Activated naive CD8-positive, alpha-beta T cell treated with anti-CD3 and anti-CD28 coated beads, Interleukin-2, amount 10 ng/mL, durations not matched to agents 7 days and 5 days (primary cell): ENCODE measurements around the gene ACTRT3. TPM values are rescaled to one million over a fixed set of nuclear protein-coding genes. Genes with fewer than 3 reads are reported as not detected.

Experiments used
- ATAC-seq: fragments of 150-1000 bp; cut with Tn5 transposase; one replicate; pipeline ENCODE4 v1.10.0; 2021; ENCODE audit warnings: low read depth, moderate library complexity
- POLR2A ChIA-PET: fragments of 350-600 bp; sonication (Branson Sonifier 250); formaldehyde crosslinking; loops from one replicate; lab custom pipeline; 2021; ENCODE audit warnings: antibody characterized with exemption; lab: Charles Lee
- DNase-seq: peaks from one replicate; pipeline ENCODE4 v3.0.0; 2021
- H3K27ac Mint-ChIP-seq: one replicate; pipeline ENCODE4 v1.8.0; 2022; ENCODE audit warnings: mild to moderate bottlenecking, mixed read lengths
- H3K27me3 Mint-ChIP-seq: one replicate; pipeline ENCODE4 v1.8.0; 2022; ENCODE audit warnings: mild to moderate bottlenecking, moderate library complexity, mixed read lengths
- H3K36me3 Mint-ChIP-seq: one replicate; pipeline ENCODE4 v1.8.0; 2021; ENCODE audit warnings: mild to moderate bottlenecking, mixed read lengths
- H3K4me1 Mint-ChIP-seq: one replicate; pipeline ENCODE4 v1.8.0; 2021; ENCODE audit warnings: mixed read lengths
- H3K4me3 Mint-ChIP-seq: one replicate; pipeline ENCODE4 v1.8.0; 2022; ENCODE audit warnings: mild to moderate bottlenecking, moderate library complexity, mixed read lengths
- H3K9me3 Mint-ChIP-seq: one replicate; pipeline ENCODE4 v1.8.0; 2021; ENCODE audit warnings: mixed read lengths
- total RNA-seq, 2 experiments: library from RNA; stranded (reverse); gene quantifications; one replicate each; pipeline ENCODE4 v1.2.3, GENCODE V29; 2021

ACTRT3 gene
- total RNA-seq, 2 experiments from 2014 or later = 0.28 to 0.44 TPM

GRCh38 chr3:169790687-169791429 lies 21.5 kb upstream of the ACTRT3 start:
- ATAC-seq (no peak), DNase-seq (no peak)
- Mint-ChIP-seq H3K36me3 (peaks cover 43% of the 10 kb centered on the region), H3K27me3 (no peaks in the 10 kb centered on the region), H3K9me3 (no peaks in the 10 kb centered on the region), H3K27ac (no peak overlapping the region), H3K4me3 (no peak overlapping the region), H3K4me1 (peaks cover 7% of the 10 kb centered on the region)
- POLR2A ChIA-PET = interaction anchor here (0.6 kb wide), 1 partner anchor 42 kb away, joined by 4 read pairs; no protein-coding TSS in a partner anchor

DNA sequence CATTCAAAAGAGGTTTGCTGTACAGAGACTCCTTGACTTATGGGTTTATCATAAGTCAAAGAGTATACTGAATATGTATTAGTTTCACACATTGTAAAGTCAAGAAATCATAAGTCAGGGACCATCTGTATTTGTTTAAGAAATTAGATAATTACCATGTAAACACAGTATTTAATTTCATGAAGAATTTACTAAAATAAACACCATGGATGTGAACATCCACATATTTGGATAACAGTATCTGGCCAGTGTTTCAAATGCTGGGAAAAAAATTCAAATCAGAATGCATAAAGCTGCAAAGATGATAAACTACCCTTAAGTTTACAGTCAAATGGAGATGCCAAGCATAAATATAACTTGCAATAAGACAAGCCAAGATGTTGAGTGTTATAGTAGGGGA lies 20.9 kb upstream of the ACTRT3 start:
- Mint-ChIP-seq H3K36me3 (peaks cover 45% of the 10 kb centered on the region), H3K27me3 (no peaks in the 10 kb centered on the region), H3K27ac (no peak overlapping the region), H3K4me1 (peaks cover 9% of the 10 kb centered on the region), H3K4me3 (no peak overlapping the region), H3K9me3 (no peaks in the 10 kb centered on the region)
- ATAC-seq = no peak
- no peak for DNase-seq
- POLR2A ChIA-PET = interaction anchor here (0.6 kb wide), 1 partner anchor 43 kb away, joined by 4 read pairs; no protein-coding TSS in a partner anchor

DNA sequence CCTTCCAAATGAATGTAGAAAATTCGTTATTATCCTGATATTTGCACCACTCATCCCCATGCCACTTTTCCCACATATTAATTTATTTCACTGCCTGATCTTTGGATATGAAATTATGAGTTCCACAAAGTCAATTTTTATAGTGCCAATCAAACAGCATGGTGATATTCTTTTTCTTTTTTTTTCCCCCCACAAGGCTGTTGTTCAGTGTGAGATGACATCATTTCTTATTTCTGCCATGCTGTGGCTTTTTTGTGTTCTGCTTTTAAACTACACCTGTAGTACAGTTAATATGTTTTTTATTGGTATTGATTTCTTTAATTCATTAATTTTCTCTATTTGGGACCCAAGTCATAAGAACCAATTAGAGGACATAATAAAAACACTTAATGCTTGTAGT lies 18.4 kb upstream of the ACTRT3 start:
- H3K36me3 Mint-ChIP-seq = peaks cover 43% of the 10 kb centered on the region
- DNase-seq (no peak), ATAC-seq (no peak)
- no peaks in the 10 kb centered on the region for H3K9me3 Mint-ChIP-seq
- POLR2A ChIA-PET = no interaction called here
- H3K4me1 Mint-ChIP-seq = peaks cover 9% of the 10 kb centered on the region
- H3K4me3 Mint-ChIP-seq = no peak overlapping the region
- no peak overlapping the region for H3K27ac Mint-ChIP-seq
- no peaks in the 10 kb centered on the region for H3K27me3 Mint-ChIP-seq

DNA sequence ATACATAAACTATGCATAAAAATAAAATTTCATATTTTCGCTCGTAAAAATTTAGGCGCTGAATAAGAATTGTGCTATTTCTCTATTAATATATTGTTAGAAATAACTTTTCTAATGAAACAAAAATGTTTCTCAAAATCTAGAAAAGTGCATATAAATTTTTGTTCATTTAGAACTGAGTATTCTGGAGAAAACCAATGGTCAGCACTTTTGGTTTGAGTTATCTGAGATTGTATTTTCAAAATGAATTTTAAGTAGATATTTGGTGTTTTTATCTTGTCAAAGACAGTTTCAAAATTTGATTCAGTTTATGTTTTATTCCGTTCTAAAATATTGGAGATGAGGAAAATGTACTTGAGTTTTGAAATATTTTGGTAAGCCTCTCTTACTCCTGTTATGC lies 17.8 kb upstream of the ACTRT3 start:
- no peak for DNase-seq
- ATAC-seq = no peak
- no peak overlapping the region for H3K27ac Mint-ChIP-seq
- H3K9me3 Mint-ChIP-seq = no peaks in the 10 kb centered on the region
- H3K27me3 Mint-ChIP-seq = no peaks in the 10 kb centered on the region
- peaks cover 12% of the 10 kb centered on the region for H3K4me1 Mint-ChIP-seq
- POLR2A ChIA-PET = no interaction called here
- H3K4me3 Mint-ChIP-seq = no peak overlapping the region
- H3K36me3 Mint-ChIP-seq = peaks cover 43% of the 10 kb centered on the region

DNA sequence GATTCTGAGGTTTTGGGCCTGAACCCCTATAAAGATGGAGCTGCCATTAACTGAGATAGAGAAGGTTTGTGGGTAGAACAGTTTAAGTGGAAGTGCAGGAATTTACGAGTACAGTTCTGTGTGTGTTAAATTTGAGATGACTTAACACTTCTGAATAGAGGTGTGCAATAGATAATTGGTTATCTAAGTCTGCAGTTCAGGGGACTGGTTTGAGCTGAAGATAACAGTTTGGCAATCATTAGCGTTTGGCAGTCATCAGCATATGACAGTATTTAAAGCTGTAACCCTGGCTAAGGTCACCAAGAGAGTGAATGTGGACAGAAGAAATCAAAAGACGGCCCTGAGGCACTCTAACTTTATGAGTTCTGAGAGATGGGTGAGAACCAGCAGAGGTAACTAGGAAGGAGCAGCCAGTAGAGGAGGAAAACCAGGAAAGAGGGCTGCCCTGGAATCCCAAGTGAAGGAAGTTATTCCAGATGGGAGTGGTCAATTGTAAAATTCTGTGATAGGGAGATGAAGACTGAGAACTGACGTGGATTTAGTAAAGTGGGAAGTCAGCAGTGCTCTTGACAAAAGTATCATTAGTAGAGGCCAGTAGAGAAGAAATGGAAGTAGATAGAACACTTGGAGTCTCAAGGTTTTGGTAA lies 12.0 kb upstream of the ACTRT3 start:
- H3K4me3 Mint-ChIP-seq = peak overlapping the region; percentile 76
- no peaks in the 10 kb centered on the region for H3K27me3 Mint-ChIP-seq

DNA sequence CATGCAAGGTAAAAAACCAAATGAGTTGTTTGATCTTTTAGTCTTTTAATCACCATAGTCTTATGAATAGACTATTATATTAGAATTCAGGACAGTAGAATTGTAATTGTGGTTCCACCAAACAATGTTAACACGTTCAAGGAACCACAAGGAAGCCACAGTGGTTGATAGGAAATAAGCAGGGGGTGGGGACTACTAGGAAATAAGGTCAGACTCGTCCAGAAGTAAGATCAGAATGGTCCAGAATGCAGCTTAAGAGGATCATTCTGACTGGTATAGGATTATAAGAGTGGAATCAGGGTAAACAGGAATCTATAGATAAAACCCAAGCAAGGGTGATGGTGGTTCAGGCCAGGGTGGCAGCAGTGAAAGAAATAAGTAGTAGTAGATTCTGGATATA lies 11.4 kb upstream of the ACTRT3 start:
- H3K27ac Mint-ChIP-seq = peak overlapping the region; percentile 78
- DNase-seq (no peak), ATAC-seq (peak; percentile 80)
- H3K36me3 Mint-ChIP-seq = peaks cover 48% of the 10 kb centered on the region
- no peaks in the 10 kb centered on the region for H3K27me3 Mint-ChIP-seq
- H3K9me3 Mint-ChIP-seq = no peaks in the 10 kb centered on the region
- H3K4me3 Mint-ChIP-seq = peak overlapping the region; percentile 76
- POLR2A ChIA-PET = interaction anchor here (1.0 to 2.6 kb wide), 3 partner anchors 8 to 31 kb away, joined by 3 to 18 read pairs (median 6); partner anchors contain the start of genes LRRC34, LRRIQ4 and MYNN
- H3K4me1 Mint-ChIP-seq = peaks cover 42% of the 10 kb centered on the region

More for the DNA sequence above, 12.0 kb upstream of the ACTRT3 start:
- DNase-seq (no peak), ATAC-seq (no peak)
- Mint-ChIP-seq H3K4me1 (peaks cover 36% of the 10 kb centered on the region), H3K36me3 (peaks cover 49% of the 10 kb centered on the region), H3K27ac (peak overlapping the region; percentile 78), H3K9me3 (no peaks in the 10 kb centered on the region)
- POLR2A ChIA-PET = interaction anchor here (1.0 to 2.6 kb wide), 3 partner anchors 9 to 30 kb away, joined by 3 to 18 read pairs (median 6); partner anchors contain the start of genes LRRC34, LRRIQ4 and MYNN

DNA sequence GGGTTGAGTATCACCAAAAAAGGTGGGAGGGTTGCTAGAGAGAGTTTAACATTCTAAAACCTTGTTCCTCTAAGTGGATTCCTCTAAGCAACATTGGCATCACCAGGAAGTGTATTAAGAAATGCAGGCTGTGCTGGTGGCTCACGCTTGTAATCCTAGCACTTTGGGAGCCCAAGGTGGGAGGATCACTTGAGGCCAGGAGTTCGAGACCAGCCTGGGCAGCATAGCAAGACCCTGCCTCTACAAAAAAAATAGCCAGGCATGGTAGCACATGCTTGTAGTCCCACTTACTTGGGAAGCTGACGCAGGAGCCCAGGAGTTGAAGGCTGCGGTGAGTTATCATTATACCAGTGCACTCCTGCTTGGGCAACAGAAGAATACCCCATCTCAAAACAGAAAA lies 8.5 kb upstream of the ACTRT3 start:
- Mint-ChIP-seq H3K4me3 (no peak overlapping the region), H3K36me3 (peaks cover 48% of the 10 kb centered on the region), H3K9me3 (no peaks in the 10 kb centered on the region), H3K4me1 (peaks cover 56% of the 10 kb centered on the region), H3K27ac (no peak overlapping the region), H3K27me3 (no peaks in the 10 kb centered on the region)
- POLR2A ChIA-PET = no interaction called here
- ATAC-seq (no peak), DNase-seq (no peak)

DNA sequence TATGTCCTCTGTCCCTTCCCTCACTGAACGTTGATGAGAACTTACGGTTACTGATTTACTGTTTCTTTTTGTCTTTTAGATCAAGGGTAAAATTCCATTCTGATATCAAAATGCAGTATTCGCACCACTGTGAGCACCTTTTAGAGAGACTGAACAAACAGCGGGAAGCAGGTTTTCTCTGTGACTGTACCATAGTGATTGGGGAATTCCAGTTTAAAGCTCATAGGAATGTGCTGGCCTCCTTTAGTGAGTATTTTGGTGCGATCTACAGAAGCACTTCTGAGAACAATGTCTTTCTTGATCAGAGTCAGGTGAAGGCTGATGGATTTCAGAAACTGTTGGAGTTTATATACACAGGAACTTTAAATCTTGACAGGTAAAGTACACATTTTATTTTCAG lies 4.8 kb upstream of the ACTRT3 start:
- Mint-ChIP-seq H3K4me1 (peaks cover 35% of the 10 kb centered on the region), H3K27ac (peak overlapping the region; percentile 100), H3K36me3 (peaks cover 27% of the 10 kb centered on the region), H3K4me3 (peak overlapping the region; percentile 99), H3K27me3 (no peaks in the 10 kb centered on the region), H3K9me3 (no peaks in the 10 kb centered on the region)
- no peak for ATAC-seq
- POLR2A ChIA-PET = interaction anchor here (1.0 to 3.5 kb wide), 3 partner anchors 10 to 229 kb away, joined by 3 to 50 read pairs (median 14); partner anchors contain the start of genes LRRC34, LRRIQ4 and TERC
- DNase-seq = no peak

DNA sequence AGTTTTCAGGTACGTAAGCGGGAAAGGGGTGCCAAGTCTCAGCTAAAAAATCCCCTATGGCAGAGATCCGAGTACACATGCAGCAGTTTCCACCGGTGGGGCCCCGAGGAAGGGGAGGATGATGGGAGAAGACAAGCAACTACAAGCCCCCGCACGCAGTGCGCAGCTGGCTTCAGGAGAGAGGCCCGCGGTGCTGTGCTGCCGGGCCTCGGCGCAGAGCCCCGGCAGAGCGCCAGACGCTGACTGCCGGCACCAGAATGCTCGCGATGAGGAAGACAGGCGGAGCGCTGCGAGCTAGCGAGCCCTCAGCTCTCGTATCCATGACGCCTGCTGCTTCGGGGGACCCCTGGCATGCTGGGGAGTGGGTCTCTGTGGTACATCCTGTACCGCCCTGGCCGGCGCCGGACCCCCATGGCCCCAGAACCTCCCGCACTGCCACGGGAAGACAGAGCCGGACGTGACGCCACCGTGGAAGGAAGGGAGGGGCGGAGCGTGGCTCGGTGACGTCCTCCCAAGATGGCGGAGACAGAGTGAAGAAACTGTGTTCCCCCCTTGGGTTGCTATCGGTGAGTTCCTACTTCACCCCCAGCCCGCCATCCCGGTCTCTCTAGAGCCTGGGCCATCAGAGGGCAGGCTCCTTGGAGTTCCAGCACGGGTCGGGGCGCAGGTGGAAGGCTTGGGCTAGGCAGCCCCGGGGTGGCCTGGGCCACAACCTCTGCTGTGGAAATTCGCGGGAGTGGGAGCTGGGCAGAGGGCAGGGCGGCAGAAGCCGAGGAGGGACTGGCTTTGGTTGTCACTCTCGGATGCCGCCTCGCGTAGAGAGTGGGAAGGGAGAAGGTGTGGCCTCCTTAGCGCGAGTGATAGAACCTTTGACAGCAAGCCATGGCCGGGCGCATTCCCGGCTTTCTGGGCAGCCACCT lies 3.8 kb upstream of the ACTRT3 start, which contains the start of gene MYNN:
Gene MYNN (plus strand): TSS at position 500 of the 920 bp plus-strand sequence. CDS start 900 bp downstream, outside the sequence.
- POLR2A ChIA-PET = interaction anchor here (0.9 to 3.5 kb wide), 12 partner anchors 8 to 1097 kb away, joined by 3 to 50 read pairs (median 7); partner anchors contain the start of genes LRRC34, LRRIQ4, PHC3 and RPL22L1
- peak; percentile 93 for DNase-seq
- no peaks in the 10 kb centered on the region for H3K9me3 Mint-ChIP-seq
- peak within 1 kb of the TSS; percentile 100 for H3K27ac Mint-ChIP-seq
- ATAC-seq = peak; percentile 79
- H3K4me1 Mint-ChIP-seq = peaks cover 31% of the 10 kb centered on the region
- no peaks in the 10 kb centered on the region for H3K27me3 Mint-ChIP-seq
- peak within 1 kb of the TSS; percentile 99 for H3K4me3 Mint-ChIP-seq
- peaks cover 20% of the 10 kb centered on the region for H3K36me3 Mint-ChIP-seq

DNA sequence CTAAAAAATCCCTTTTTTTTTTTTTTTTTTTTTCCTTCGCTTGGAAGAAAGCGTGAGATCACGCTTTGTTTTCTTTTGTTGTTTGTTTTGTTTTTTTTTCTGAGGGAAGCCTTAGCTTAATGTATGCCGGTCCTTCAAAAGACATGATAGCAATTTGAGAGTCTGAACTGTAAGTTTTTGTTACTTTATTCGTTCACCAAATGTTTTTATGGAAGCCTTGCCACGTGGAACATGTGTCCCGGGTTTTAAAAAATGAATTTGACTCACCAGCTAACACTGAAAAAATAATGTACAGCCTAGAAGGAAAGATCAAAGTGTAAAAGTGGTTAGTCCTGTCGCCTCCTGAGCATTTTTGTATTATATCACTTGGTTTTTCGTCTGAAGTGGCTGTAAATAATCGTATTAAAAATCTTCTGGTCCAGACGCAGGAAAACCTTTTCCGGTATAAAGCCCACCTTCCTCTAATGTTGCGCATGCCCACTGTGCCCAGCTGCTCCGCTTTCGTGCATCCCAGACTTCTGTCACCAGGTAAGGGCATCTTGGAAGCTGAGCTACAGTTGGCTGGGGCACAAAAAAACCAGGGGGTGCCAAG lies 3.0 kb upstream of the ACTRT3 start:
- Mint-ChIP-seq H3K27ac (peak overlapping the region; percentile 100), H3K36me3 (peaks cover 16% of the 10 kb centered on the region), H3K4me1 (peaks cover 28% of the 10 kb centered on the region), H3K9me3 (no peaks in the 10 kb centered on the region), H3K4me3 (peak overlapping the region; percentile 99), H3K27me3 (no peaks in the 10 kb centered on the region)
- ATAC-seq (peak; percentile 12), DNase-seq (no peak)
- POLR2A ChIA-PET = interaction anchor here (0.7 to 3.5 kb wide), 13 partner anchors 8 to 1097 kb away, joined by 3 to 50 read pairs (median 6); partner anchors contain the start of genes LRRC34, LRRIQ4, PHC3 and RPL22L1

GRCh38 chr3:169771497-169772304 lies 2.3 kb upstream of the ACTRT3 start:
- H3K4me3 Mint-ChIP-seq = peak overlapping the region; percentile 99
- peaks cover 23% of the 10 kb centered on the region for H3K4me1 Mint-ChIP-seq
- H3K27ac Mint-ChIP-seq = peak overlapping the region; percentile 100
- H3K36me3 Mint-ChIP-seq = peaks cover 10% of the 10 kb centered on the region
- ATAC-seq (no peak), DNase-seq (peak; percentile 61)
- H3K9me3 Mint-ChIP-seq = no peaks in the 10 kb centered on the region
- no peaks in the 10 kb centered on the region for H3K27me3 Mint-ChIP-seq
- POLR2A ChIA-PET = interaction anchor here (0.7 to 3.5 kb wide), 9 partner anchors 9 to 1098 kb away, joined by 3 to 50 read pairs (median 5); partner anchors contain the start of genes LRRC34, LRRIQ4, PHC3 and RPL22L1
